Ecto neural progenitor cell (in vitro differentiated cells): ENCODE measurements around the gene PI16.

Source experiments
- DNase-seq: peaks from one replicate; pipeline ENCODE4 v3.0.0-alpha.2; 2018; ENCODE audit warnings: low spot score

Gene PI16, protein sequence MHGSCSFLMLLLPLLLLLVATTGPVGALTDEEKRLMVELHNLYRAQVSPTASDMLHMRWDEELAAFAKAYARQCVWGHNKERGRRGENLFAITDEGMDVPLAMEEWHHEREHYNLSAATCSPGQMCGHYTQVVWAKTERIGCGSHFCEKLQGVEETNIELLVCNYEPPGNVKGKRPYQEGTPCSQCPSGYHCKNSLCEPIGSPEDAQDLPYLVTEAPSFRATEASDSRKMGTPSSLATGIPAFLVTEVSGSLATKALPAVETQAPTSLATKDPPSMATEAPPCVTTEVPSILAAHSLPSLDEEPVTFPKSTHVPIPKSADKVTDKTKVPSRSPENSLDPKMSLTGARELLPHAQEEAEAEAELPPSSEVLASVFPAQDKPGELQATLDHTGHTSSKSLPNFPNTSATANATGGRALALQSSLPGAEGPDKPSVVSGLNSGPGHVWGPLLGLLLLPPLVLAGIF

DNA sequence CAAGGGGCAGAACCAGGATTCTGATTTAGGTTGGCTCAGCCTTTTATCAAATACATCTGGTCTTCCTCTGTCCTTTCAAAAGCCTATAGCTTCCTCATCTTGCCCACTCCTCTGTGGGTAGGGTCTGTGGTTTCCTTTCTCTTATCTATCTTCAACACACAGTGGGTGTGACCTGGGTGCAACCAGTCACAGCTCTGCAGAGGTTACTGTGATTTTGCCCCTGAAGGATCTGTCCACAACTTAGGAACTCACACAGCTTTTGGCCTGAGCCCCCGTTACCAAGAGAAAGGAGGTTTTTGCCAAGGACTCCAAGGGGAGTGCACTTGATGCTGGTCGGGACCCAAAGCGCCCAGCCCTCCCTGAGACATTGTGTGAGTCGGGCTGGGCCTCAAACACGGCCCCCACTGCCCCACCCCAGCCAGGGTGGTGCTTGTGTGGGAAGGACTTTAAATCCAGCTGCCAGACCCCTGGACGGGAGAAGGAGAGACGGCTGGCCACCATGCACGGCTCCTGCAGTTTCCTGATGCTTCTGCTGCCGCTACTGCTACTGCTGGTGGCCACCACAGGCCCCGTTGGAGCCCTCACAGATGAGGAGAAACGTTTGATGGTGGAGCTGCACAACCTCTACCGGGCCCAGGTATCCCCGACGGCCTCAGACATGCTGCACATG lies at the start of gene PI16:
Gene PI16, plus strand, starts transcription at position 477 of the 670 bp plus-strand sequence. Its CDS starts 23 bp downstream, at position 500.
- DNase-seq: no peak

DNA sequence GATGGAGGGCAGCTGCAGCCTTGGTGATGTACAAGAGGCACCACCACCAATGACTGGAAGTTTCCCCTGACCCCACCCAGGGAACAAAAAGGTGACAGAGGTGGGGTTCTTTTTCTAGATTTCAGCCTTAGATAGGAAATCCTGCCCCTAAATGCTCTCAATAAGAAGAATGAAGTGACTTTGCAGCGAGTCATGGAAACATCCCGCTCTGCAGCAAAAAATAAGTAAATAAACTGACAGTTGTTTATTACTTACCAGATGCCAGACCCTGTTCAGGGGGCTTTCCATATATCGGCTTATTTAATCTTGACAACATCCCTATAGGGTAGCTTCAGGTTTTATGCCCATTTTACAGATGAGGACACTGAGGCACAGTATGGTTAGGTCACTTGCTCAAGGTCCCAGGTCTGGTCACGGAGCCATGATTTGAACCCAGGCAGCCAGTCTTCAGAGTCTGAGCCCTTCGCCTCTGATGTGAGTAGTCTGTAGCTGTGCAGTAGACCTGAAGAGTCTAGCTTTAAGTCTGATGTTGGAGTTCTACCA lies 49.6 kb upstream of the PI16 start:
- no peak for DNase-seq

DNA sequence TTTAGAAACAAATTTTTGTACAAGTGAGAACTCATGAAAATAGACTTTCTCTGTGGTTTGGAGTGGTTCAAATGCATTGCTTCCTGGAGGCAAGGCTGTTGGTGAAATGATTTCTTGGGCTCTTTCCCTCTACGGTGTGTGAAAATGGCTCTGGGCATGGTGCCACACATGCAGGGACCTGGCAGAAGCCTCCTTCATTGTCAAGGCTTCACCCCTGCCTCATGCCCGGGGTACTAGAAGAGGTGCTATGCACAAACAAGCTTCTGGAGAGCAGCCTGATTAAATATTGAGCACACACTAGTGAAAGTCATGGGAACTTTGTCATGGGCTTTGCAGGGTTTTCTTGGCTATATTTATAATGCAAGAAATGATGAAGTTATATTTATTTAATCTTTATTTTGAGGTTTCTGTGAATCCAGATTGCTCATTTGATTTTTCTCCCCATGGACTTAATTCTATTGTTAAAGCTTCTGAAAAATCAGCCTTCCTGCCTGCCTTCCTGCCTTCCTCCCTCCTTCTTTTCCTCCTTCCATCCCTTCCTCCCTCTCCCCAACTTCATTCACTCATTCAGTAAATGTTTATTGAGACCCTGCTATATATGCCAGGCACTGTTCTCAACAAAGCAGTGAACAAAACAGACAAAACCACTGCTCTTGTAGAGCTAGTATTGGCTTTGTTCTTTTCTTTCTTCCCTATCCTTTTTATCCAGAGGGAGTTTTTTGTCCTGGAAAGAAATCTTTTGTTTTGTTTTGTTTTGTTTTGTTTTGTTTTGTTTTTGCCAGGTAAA lies 47.8 kb upstream of the PI16 start:
- DNase-seq: no peak

DNA sequence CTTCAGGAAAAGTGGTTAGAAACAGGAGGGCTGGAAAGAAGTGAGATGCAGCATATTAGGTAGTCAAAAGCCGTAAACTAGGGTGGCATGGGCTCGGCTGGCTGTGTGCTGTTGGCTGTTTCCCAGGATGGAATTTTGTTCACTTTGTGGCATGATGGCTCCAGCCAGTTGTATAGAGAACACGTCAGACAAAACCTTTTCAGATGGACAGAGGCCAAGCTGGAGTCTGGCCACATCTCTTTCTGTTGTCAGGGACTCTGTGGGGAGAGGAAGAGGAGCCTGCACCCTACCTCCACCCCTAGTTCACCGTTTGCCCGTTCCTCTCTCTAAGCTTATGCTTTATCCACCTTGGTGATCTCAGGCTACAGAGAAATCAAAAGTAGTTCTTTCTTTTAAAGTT lies 46.8 kb upstream of the PI16 start:
- no peak for DNase-seq

DNA sequence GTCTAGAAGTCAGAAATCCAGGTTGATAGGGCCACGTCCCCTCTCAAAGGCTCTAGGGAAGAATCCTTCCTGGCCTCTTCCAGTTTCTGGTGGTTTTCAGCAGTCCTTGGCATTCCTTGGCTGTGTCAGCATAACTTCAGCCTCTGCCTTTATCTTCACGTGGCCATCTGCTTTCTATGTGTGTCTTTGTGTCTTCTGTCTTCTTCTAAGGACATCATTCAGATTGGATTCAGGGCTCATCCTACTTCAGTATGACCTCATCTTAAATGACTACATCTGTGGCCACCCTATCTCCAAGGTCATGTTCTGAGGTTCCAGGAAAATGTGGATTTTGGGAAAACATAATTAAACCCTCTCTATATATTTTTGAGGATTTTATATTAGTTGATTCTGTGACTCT lies 45.8 kb upstream of the PI16 start:
- no peak for DNase-seq

DNA sequence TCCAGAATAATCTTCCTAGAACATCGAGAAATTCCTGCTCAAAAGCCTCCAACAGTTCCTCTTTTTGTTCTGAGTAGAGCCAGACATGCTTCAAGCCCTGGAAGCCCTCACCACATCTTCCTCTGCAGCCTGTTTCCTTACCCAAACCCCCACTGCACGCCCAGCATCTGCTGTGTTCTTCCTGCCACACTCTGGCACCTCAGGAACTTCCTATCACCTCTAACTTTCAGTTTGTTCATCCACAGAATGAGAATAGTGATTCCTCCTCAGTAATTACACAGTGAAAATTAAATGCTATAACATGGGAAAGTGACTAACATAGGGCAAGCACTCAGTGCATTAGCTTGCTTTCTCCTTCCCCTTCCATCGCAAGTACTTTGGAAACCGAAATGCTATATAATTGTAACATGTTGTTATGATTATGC lies 42.5 kb upstream of the PI16 start:
- no peak for DNase-seq

DNA sequence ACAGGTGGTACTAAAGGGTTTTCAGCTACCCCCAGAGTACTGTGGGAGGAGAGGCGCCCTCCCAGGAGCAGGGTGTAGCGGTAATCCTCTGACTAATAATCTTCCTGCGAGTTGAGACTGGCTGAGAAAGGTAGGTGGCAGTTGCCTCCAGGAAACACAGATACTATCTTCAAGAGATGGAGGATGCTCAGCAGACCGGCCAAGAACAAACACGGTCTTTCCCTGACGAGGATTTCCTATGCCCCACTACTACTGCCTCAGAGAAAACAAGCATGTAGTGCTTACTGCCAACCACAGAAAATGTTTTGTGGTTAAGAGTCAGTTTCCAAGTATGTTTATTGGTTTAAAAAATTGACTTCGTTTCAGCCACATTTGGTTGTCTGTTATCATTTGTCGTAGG lies 42.0 kb upstream of the PI16 start:
- no peak for DNase-seq

DNA sequence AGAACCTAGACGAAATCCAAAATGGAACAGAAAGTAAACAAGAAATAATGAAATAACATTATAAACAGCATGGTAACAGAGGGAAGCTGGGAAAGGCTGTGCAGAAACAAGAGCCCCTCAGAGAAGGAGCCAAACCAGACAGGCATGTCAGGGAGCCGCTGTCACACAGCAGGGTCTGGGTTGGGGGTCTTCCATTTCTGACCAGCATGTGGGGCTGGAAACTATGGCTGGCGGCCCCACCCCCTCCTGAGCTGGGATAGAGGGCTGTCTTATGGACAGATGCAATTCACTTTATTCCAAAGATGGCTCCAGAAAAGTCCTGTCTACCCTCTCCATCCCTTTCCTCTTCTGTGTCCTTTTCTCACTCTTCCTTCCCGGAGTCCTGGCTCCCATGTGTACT lies 41.5 kb upstream of the PI16 start:
- no peak for DNase-seq

DNA sequence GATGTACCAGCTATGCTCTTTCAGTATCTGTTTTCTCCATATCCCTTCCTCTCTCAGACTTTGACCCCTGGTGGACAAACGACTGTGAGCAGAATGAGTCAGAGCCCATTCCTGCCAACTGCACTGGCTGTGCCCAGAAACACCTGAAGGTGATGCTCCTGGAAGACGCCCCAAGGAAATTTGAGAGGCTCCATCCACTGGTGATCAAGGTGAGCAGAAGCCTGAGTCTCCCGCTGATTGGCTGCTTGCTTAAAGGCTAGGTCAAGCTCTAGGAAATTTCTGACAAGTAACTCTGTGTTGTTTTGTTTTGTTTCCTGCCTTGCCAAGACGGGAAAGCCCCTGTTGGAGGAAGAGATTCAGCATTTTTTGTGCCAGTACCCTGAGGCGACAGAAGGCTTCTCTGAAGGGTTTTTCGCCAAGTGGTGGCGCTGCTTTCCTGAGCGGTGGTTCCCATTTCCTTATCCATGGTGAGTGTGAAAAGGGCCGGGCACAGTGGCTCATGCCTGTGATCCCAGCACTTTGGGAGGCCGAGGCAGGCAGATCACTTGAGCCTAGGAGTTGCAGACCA lies 40.2 kb upstream of the PI16 start:
- peak; percentile 57 for DNase-seq

DNA sequence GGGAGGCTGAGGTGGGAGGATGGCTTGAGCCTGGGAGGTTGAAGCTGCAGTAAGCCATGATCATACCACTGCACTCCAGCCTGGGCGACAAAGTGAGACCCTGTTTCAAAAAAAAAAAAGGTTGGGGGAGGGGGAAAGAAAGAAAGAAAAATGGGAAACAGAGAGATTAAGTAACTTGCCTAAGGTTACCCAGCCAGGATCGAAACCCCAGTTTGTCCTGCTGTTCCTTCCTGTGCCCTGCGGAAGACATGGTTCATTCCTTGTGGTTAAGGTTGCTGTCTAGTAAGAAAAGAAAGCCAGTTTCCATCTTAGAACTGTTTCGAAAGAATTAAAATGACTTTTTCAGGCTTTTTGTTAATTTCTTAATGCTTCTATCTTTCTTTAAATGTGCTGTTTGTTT lies 38.9 kb upstream of the PI16 start:
- DNase-seq: no peak

DNA sequence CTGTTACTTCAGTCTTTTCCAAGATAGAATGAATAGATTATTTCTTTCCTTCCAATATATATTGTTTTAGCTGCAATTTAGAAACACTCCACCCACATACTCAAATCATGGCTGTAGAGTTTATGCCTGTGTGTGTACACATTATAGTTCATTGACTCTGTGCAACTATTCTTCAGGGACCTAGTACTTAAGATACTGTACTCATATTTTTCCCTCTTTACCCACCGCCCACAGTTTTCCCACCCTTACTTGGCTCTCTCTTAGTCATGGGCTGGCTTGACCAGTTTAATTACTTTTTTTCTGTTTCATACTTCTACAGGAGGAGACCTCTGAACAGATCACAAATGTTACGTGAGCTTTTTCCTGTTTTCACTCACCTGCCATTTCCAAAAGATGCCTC lies 38.4 kb upstream of the PI16 start:
- DNase-seq: no peak

DNA sequence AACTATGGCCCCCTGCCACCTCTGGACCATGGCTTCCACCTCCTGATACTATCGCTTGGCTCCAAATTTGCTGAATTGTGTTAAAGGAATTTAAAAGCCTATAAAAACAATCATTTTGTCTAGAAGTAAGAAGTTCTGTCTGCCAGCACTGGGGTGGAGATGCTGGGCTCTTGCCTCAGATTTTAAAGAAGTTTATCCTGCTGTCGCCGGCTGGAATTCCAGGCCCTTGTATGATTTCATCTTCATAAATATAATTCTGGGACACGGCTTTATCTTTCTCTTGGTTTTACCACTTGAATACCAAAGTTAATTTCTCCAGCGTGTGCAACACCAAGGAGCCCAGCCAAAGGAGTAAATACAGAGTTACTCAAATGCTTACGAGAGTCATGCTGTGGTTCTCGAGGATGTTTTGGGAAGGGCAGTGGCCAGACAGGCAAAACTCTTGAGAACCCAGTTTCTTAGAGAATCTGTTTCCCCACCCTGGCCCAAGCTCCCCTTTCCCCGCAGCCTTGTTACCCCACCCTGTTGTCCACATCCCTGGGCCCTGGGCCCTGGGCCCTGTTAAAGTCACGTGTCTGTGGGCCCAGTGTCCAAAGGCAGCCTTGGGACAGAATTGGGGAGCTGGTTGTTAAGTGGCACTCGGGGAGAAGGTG lies 36.9 kb upstream of the PI16 start:
- DNase-seq: no peak

DNA sequence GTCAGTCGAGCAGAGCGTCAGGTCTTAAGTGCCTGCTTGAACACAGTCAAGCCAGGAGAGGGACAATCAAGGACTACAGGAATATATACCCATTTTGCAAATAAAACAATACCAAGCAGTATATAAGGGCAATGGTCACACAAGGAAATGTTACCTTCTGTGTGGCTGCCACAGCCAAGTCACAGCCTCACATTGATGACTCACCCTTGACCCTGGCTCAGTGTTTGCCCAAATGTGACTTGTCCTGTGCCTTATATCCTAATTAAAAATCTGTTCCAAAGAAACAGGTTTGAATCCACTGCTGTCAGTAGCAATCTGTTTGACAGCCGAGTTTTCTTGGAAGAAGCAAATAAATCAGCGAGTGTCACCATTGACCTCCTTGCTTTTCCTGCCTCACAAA lies 34.5 kb upstream of the PI16 start:
- no peak for DNase-seq

DNA sequence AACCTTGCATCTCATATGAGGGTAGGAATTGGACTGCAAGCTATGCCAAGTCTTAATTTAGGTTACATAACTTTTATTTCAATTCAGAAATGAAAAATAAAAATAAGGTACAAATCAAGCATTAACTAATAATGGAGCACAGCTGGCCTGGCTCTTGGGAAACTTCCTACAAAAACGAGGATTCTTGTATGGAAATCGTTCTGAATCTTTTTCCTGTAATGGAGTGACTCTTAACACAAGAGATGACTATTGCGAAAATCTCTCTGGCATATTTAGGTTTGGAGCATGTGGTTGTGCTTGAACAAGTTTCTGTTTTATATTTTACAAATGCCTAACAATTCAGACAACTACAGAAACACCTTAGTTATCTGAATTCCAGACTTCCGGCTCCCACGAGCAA lies 34.0 kb upstream of the PI16 start:
- no peak for DNase-seq

DNA sequence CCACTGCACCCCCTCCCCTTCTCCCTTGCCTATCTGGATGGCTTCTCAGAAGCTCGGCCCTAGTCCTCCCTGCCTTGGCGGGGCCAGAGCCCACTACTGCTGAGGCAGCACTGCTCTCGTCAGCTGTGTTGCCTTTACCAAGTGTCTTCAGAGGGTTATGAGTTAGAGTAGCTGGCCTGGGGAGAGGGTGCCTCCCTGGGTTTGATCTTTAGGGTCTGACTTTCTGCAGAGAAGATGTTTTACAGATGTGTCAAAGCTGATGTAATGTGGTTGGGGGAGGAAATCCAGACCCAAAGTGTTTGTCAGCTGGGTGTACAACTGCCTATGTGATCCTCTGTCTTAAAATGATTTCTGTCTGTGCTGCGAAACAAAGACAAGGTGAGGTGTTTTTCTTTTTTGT lies 30.4 kb upstream of the PI16 start:
- no peak for DNase-seq

DNA sequence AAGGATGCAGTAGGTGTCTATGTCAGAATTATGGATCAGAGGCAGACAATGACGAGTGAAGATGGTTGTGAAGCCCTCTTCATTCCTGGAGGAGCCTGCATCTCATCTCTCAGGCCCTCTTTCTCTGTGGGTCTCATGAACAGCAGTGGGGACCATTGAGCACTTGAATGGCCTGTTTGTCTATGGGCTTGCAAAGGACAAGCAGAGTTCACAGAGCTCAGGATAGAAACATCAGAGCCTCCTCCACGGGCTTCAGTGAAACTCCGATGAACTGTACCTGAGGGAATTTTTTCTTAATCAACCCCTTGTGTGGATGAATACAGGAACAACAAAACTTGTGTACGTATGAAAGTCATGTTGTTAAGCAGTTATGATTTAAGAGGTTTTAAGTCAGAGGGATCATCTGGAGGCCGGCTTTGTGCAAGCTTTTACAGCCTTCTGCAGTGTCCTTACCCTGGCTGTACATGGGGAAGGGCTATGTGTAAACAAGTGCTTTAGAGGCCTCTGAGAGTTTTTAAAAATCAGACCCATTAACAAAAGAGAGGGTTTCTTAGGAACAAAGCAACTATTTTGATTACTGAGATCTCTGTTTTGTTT lies 29.7 kb upstream of the PI16 start:
- DNase-seq: no peak

DNA sequence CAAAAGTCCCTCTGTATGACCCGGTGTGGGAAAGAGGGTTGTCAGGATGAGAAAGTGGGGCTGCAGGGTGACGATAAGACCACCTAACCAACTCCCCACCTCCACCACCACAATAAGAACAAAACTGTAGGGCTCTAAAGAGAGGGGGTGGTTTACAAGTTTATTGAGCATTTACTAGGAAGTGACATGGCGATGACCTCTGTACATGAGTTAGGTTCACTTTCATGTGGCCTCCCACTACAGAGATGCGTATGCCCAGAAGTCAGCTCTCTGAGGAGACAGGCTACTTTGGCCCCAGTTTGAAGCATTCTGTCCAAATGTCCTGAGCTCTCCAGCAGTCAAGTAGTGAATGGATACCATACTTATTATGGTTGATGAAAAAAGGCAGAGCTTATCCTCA lies 28.7 kb upstream of the PI16 start:
- DNase-seq: no peak

DNA sequence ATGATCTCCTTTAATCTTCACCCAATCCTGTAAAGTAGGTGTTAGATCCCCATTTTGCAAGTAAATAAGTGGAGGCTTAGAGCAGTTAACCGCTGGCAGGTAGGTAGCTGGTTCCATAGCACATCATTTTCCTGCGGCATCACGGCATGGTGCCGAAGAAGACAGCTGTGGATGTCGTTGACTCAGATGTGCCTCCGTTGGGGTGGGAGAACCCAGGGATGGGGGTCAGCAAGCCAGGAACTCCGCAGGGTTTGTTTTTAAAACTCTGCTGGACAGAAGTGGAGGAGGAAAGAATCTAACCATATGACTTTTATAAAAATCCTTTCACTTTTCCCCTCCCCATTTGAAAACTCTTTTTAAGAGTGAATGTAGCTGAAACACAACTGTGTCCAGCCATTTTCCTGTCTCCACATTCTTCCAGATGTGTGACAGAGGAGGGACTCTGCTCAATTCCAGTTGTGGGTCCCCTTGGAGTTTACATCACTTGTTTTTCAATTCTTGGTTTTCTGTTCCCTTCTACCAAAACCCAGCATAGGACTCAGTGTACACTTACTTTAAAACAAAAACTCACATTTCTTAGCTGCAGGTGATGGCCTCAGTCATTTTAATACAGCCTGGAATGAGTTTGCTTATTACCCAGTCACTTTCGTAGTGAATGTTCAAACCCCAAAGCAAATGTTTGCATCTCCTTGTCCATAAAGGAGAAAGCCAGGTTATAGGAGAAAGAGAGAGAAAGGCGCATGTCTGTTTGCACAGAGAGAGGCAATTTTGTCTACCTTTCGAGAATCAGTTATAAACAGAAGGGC lies 27.6 kb upstream of the PI16 start:
- no peak for DNase-seq

DNA sequence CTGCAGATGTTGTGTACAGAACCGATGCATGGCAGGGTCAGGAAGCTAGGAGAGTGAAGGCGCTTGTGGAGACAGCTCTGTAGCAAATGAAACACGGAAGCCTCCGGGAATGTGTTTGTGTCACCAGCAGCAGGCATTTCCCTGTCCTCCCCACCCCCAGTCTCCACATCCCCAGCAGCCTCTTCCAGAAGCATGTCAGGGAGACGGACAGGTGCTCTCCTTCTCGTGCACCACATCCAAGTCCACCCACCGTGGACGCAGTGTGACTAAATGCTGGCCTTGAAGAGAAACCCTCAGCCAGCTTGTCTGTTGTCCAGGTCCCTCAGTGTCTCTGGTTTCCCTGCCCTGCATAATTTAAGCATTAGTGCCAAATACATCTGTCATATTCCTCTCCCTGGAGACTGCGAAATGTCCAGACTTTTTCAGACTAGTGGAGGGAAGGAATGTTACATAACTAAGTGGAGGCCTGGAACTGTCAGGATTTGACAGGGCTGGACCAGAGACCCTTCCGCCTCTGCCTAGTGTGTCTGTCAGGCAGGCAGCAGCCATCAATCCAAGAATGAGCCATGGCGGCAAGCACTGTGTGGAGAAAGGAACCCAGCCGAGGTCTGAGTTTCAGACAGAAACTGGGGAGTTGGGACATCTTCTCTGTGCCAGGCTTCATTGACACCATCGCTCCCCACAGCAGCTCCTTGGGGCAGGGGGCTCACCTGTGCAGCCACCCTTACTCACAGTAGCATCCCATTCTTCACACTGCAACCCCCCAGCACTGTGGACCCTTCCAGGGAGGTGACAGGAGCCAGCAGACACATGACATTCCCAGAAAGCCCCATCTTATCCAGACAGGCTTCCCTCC lies 26.6 kb upstream of the PI16 start:
- DNase-seq: no peak

DNA sequence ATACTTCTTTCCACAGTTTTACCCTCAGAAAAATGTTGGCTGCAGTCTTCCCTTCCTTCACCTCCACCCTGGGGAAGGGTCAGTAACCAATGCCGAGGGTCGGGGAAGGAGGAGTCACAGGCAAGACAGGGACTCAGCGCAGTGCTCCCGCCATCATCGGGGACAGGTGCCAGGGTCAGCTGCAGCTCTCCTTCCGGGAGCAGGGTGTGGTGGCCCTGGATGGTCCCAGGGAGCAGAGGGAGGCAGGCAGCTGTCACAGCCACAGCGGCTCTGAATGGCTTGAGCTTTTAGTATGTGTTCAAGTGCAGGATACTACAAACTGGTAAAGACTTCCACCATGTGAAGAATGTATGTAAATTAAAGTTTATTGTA lies 26.0 kb upstream of the PI16 start:
- no peak for DNase-seq
